HCT116 (cell line): ENCODE results near the gene HYAL2.

Experiments used
- CBX3 ChIP-seq: IDR thresholded peaks from 2 replicates; pipeline ENCODE4 v1.6.1; 2012; ENCODE audit warnings: low read depth
- CEBPB ChIP-seq: IDR thresholded peaks from 2 replicates; pipeline ENCODE4 v1.6.1; 2012; ENCODE audit warnings: low read depth
- EZH2 ChIP-seq: fragments of 200-600 bp; sonication (generic); IDR thresholded peaks from 2 replicates; pipeline ENCODE4 v1.6.1; 2017; ENCODE audit warnings: antibody characterized with exemption, mixed run types
- EZH2phosphoT487 ChIP-seq: fragments of 200-600 bp; IDR thresholded peaks from 2 replicates; pipeline ENCODE4 v1.6.1; 2018; ENCODE audit warnings: antibody characterized with exemption, borderline replicate concordance
- POLR2AphosphoS5 ChIP-seq: IDR thresholded peaks from 2 replicates; pipeline ENCODE4 v1.6.1; 2011; ENCODE audit warnings: mild to moderate bottlenecking, low read depth, low read length, moderate library complexity
- SIN3A ChIP-seq: IDR thresholded peaks from 2 replicates; pipeline ENCODE4 v1.6.1; 2012; ENCODE audit warnings: low read depth
- TF ChIP-seq, protein P1 (sequence below), 3 experiments: fragments of 200-600 bp in 1 of 3; sonication (generic) in 1 of 3; IDR thresholded peaks in 2 of 3; conservative IDR thresholded peaks in 1 of 3; 2 replicates each; pipeline ENCODE4 v1.5.1; 2012 to 2017; ENCODE audit warnings: low read depth in 2 of 3, low read length in 2 of 3, antibody characterized with exemption in 1 of 3, borderline replicate concordance in 1 of 3, control low read depth in 1 of 3, mild to moderate bottlenecking in 1 of 3, mixed read lengths in 1 of 3, mixed run types in 1 of 3, moderate library complexity in 1 of 3; ENCODE audit not compliant: insufficient read depth in 1 of 3
- TF ChIP-seq, protein P2 (sequence below): IDR thresholded peaks from 2 replicates; pipeline ENCODE4 v1.6.1; 2011; ENCODE audit warnings: mild to moderate bottlenecking, low read length, moderate library complexity; ENCODE audit not compliant: insufficient replicate concordance; ENCODE audit errors: extremely low read depth

DNA sequence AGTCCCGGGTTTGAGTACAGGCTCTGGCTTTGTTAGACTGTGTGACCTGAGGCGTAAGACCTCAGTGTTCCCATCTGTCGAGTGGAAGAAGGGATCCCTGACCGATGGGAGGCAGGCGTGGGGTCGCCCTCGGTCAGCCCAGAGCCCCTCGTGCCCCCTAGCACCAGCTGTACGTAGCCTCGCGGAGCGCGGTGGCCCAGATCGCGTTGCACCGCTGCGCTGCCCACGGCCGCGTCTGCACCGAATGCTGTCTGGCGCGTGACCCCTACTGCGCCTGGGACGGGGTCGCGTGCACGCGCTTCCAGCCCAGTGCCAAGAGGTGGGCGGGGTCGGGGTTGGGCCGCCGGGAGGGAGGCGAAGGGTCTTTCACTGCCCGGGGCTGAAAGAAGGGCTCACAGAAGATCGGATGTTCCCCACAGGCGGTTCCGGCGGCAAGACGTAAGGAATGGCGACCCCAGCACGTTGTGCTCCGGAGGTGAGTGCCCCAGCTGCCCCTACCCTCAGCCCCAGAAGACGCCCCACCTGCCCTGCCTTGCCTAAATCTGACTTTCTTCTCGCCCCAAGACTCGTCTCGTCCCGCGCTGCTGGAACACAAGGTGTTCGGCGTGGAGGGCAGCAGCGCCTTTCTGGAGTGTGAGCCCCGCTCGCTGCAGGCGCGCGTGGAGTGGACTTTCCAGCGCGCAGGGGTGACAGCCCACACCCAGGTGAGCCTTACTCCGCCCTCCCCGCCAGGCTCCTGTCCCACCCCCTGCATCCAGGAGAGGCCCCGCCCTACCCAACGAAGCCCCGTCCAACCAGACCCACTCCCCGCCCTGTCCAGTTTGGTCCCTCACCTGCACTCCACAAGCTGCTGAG lies 47.2 kb downstream of the HYAL2 start:
- TF ChIP-seq CBX3 (no peak), SIN3A (no peak), CEBPB (no peak), POLR2AphosphoS5 (no peak), EZH2phosphoT487 (no peak), EZH2 (no peak)
- TF ChIP-seq, protein P1, sequence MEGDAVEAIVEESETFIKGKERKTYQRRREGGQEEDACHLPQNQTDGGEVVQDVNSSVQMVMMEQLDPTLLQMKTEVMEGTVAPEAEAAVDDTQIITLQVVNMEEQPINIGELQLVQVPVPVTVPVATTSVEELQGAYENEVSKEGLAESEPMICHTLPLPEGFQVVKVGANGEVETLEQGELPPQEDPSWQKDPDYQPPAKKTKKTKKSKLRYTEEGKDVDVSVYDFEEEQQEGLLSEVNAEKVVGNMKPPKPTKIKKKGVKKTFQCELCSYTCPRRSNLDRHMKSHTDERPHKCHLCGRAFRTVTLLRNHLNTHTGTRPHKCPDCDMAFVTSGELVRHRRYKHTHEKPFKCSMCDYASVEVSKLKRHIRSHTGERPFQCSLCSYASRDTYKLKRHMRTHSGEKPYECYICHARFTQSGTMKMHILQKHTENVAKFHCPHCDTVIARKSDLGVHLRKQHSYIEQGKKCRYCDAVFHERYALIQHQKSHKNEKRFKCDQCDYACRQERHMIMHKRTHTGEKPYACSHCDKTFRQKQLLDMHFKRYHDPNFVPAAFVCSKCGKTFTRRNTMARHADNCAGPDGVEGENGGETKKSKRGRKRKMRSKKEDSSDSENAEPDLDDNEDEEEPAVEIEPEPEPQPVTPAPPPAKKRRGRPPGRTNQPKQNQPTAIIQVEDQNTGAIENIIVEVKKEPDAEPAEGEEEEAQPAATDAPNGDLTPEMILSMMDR (IDR thresholded peaks at IDR 0.05 in 2 of 3, conservative IDR thresholded peaks at IDR 0.05 in 1 of 3; ENCODE audit: borderline replicate concordance in 1 of 3, insufficient read depth in 1 of 3, low read depth in 2 of 3, low read length in 2 of 3) = no peak
- TF ChIP-seq, protein P2, sequence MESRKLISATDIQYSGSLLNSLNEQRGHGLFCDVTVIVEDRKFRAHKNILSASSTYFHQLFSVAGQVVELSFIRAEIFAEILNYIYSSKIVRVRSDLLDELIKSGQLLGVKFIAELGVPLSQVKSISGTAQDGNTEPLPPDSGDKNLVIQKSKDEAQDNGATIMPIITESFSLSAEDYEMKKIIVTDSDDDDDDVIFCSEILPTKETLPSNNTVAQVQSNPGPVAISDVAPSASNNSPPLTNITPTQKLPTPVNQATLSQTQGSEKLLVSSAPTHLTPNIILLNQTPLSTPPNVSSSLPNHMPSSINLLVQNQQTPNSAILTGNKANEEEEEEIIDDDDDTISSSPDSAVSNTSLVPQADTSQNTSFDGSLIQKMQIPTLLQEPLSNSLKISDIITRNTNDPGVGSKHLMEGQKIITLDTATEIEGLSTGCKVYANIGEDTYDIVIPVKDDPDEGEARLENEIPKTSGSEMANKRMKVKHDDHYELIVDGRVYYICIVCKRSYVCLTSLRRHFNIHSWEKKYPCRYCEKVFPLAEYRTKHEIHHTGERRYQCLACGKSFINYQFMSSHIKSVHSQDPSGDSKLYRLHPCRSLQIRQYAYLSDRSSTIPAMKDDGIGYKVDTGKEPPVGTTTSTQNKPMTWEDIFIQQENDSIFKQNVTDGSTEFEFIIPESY = no peak
